K562 (cell line): ENCODE results near the gene PCK2. TPM values are rescaled to one million over a fixed set of nuclear protein-coding genes. Genes with fewer than 3 reads are reported as not detected.
A peak's percentile ranks its signal among the peaks of the same experiment; 100 is the strongest.

Experiments
- ASH1L ChIP-seq: fragments of 450-650 bp; IDR thresholded peaks from 2 replicates; pipeline ENCODE4 v1.6.1; 2018; ENCODE audit warnings: borderline replicate concordance, mild to moderate bottlenecking, low read depth; ENCODE audit not compliant: partially characterized antibody
- CHD2 ChIP-seq: IDR thresholded peaks from 2 replicates; pipeline ENCODE4 v1.6.1; 2011; ENCODE audit warnings: low read depth, low read length
- CSDE1 ChIP-seq, 2 experiments: fragments of 450-650 bp; IDR thresholded peaks; 2 replicates each; pipeline ENCODE4 v1.6.1; 2016; ENCODE audit warnings: mild to moderate bottlenecking in 1 of 2
- DDX20 ChIP-seq: fragments of 450-650 bp; IDR thresholded peaks from 2 replicates; pipeline ENCODE4 v1.6.1; 2016; ENCODE audit warnings: missing genetic modification characterization, low read depth, mild to moderate bottlenecking, missing compliant biosample characterization, moderate library complexity
- PRPF4 ChIP-seq: fragments of 200-400 bp; formaldehyde crosslinking; IDR thresholded peaks from one replicate; pipeline ENCODE4 v1.6.1; 2017; ENCODE audit warnings: low read length, low read depth, mild to moderate bottlenecking; ENCODE audit not compliant: insufficient read depth, poor library complexity, severe bottlenecking
- PTTG1 ChIP-seq: fragments of 450-650 bp; IDR thresholded peaks from 2 replicates; pipeline ENCODE4 v1.6.1; 2016; ENCODE audit warnings: low read depth, mild to moderate bottlenecking, missing genetic modification characterization, missing compliant biosample characterization
- RB1 ChIP-seq: fragments of 450-650 bp; IDR thresholded peaks from 2 replicates; pipeline ENCODE4 v1.6.1; 2017; ENCODE audit warnings: low read depth, mild to moderate bottlenecking
- SMAD1 ChIP-seq: fragments of 150-350 bp; IDR thresholded peaks from 2 replicates; pipeline ENCODE4 v1.6.1; 2014; ENCODE audit warnings: low read length, low read depth; ENCODE audit not compliant: partially characterized antibody
- SMAD4 ChIP-seq: fragments of 250-450 bp; sonication (Bioruptor Pico); conservative IDR thresholded peaks from 2 replicates; pipeline ENCODE4 v1.8.0; 2021; ENCODE audit warnings: inconsistent platforms, mild to moderate bottlenecking, moderate library complexity
- SREBF2 ChIP-seq: sonication (generic); formaldehyde crosslinking; IDR thresholded peaks from 2 replicates; pipeline ENCODE4 v1.4.0; 2020; ENCODE audit warnings: mild to moderate bottlenecking, missing genetic modification reagents
- TAL1 ChIP-seq: fragments of 450-650 bp; IDR thresholded peaks from 2 replicates; pipeline ENCODE4 v1.6.1; 2016; ENCODE audit warnings: mild to moderate bottlenecking
- ZNF175 ChIP-seq: fragments of 200-800 bp; sonication (Bioruptor generic); IDR thresholded peaks from 2 replicates; pipeline ENCODE4 v1.6.1; 2016; ENCODE audit warnings: low read depth, mild to moderate bottlenecking, missing genetic modification characterization, missing compliant biosample characterization
- polyA plus RNA-seq, 8 experiments: library from polyadenylated mRNA; depleted of rRNA in 4 of 8; stranded (reverse) in 5 of 8; unstranded in 3 of 8; fragments of >200 nt; fragmentation: Nextera tagmentation in 2 of 8; fragmentation: Illumina TruSeq in 1 of 8; extraction: Ambion mirVana in 2 of 8; extraction: Trizol in 1 of 8; gene quantifications; 2 replicates each; pipeline versions ENCODE4 v1.2.1 to v1.2.3, GENCODE V29; 2011 to 2014; ENCODE audit warnings: inconsistent platforms in 1 of 8, missing spikeins in 1 of 8
- total RNA-seq, 7 experiments: library from RNA; depleted of rRNA in 6 of 7; stranded (reverse); fragments of >200 nt in 6 of 7; fragmentation: Illumina TruSeq in 2 of 7; extraction: Trizol in 2 of 7; gene quantifications; 2 replicates each; pipeline versions ENCODE4 v1.2.1 to v1.2.3, GENCODE V29; 2011 to 2021; ENCODE audit warnings: low replicate concordance in 1 of 7
- TF ChIP-seq, protein P1 (sequence below): sonication (generic); formaldehyde crosslinking; IDR thresholded peaks from 2 replicates; pipeline ENCODE4 v1.8.0; 2022; ENCODE audit warnings: mild to moderate bottlenecking, missing genetic modification reagents, borderline replicate concordance
- TF ChIP-seq, protein P2 (sequence below): fragments of 150-350 bp; conservative IDR thresholded peaks from 2 replicates; pipeline ENCODE4 v1.6.1; 2014; ENCODE audit warnings: low read length
- TF ChIP-seq, protein P3 (sequence below): sonication (generic); formaldehyde crosslinking; IDR thresholded peaks from 2 replicates; pipeline ENCODE4 v1.8.1; 2023; ENCODE audit warnings: mild to moderate bottlenecking, missing genetic modification reagents
- TF ChIP-seq, protein P4 (sequence below): fragments of 250-450 bp; sonication (Bioruptor Pico); IDR thresholded peaks from 2 replicates; pipeline ENCODE4 v1.4.0; 2020; ENCODE audit warnings: mild to moderate bottlenecking, moderate library complexity

Gene PCK2
- total and polyA plus RNA-seq, 9 of the 15 experiments (the other 6 are each of a cell fraction or from before 2014, with no cell fraction given): 3.3 to 60.9 (median 30.4) TPM

DNA sequence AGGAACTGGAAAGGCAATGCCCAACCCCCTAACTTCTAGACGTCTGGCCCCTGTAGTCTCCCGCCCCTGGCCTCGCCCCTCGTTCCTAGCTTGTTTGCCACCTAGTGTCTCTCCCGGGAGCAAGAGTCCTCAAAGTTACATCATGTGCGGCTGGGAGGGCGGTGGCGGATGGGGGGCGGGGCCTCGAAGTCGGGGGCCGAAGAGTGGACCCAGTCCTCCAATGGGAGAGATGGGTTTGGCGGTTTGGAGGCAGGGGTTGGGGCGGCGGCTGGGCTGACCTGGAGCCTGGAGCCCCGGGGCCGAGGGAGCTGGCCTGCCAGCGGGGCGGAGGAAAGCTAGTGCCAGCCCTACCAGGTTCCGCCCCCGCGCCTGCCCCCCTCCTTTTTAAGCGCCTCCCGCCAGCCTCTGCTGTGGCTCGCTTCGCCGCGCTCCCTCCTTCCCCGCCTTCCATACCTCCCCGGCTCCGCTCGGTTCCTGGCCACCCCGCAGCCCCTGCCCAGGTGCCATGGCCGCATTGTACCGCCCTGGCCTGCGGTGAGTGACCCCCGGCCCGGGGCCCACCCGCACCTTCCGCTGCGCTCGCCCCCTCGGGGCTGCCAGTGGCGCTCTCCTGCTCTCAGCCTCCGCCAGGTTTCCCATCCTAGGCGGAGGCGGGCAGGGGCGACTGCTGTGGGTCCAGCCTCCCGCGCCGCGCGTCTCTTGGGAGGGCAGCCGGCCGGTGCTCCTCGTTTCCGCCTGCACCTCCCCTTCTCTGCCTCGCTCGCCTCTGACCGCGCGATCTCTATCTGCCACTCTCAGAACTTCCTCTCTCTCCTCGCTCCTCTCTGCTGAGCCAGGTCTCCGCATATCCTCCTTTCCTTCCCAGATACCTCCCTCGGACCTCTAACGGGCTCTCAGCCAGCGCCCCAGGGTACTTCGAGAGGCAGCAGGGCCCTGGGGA, at the start of gene PCK2 (continued):
- TF ChIP-seq, protein P1, sequence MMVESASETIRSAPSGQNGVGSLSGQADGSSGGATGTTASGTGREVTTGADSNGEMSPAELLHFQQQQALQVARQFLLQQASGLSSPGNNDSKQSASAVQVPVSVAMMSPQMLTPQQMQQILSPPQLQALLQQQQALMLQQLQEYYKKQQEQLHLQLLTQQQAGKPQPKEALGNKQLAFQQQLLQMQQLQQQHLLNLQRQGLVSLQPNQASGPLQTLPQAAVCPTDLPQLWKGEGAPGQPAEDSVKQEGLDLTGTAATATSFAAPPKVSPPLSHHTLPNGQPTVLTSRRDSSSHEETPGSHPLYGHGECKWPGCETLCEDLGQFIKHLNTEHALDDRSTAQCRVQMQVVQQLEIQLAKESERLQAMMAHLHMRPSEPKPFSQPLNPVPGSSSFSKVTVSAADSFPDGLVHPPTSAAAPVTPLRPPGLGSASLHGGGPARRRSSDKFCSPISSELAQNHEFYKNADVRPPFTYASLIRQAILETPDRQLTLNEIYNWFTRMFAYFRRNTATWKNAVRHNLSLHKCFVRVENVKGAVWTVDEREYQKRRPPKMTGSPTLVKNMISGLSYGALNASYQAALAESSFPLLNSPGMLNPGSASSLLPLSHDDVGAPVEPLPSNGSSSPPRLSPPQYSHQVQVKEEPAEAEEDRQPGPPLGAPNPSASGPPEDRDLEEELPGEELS (CRISPR knock-in tag): no peak; the same call in 1 of the 2 replicates
- TF ChIP-seq DDX20 (tag): no peak
- no peak for TF ChIP-seq SREBF2 (CRISPR knock-in tag)
- TF ChIP-seq SMAD1: peak; percentile 60
- TF ChIP-seq PTTG1 (tag): no peak
- TF ChIP-seq SMAD4 (CRISPR knock-in tag): peak; percentile 91
- TF ChIP-seq, protein P2, sequence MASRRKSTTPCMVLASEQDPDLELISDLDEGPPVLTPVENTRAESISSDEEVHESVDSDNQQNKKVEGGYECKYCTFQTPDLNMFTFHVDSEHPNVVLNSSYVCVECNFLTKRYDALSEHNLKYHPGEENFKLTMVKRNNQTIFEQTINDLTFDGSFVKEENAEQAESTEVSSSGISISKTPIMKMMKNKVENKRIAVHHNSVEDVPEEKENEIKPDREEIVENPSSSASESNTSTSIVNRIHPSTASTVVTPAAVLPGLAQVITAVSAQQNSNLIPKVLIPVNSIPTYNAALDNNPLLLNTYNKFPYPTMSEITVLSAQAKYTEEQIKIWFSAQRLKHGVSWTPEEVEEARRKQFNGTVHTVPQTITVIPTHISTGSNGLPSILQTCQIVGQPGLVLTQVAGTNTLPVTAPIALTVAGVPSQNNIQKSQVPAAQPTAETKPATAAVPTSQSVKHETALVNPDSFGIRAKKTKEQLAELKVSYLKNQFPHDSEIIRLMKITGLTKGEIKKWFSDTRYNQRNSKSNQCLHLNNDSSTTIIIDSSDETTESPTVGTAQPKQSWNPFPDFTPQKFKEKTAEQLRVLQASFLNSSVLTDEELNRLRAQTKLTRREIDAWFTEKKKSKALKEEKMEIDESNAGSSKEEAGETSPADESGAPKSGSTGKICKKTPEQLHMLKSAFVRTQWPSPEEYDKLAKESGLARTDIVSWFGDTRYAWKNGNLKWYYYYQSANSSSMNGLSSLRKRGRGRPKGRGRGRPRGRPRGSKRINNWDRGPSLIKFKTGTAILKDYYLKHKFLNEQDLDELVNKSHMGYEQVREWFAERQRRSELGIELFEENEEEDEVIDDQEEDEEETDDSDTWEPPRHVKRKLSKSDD: no peak
- TF ChIP-seq ZNF175 (CRISPR knock-in tag): no peak
- TF ChIP-seq RB1: peak; percentile 48
- TF ChIP-seq TAL1: no peak
- TF ChIP-seq, protein P3, sequence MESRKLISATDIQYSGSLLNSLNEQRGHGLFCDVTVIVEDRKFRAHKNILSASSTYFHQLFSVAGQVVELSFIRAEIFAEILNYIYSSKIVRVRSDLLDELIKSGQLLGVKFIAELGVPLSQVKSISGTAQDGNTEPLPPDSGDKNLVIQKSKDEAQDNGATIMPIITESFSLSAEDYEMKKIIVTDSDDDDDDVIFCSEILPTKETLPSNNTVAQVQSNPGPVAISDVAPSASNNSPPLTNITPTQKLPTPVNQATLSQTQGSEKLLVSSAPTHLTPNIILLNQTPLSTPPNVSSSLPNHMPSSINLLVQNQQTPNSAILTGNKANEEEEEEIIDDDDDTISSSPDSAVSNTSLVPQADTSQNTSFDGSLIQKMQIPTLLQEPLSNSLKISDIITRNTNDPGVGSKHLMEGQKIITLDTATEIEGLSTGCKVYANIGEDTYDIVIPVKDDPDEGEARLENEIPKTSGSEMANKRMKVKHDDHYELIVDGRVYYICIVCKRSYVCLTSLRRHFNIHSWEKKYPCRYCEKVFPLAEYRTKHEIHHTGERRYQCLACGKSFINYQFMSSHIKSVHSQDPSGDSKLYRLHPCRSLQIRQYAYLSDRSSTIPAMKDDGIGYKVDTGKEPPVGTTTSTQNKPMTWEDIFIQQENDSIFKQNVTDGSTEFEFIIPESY: 0 out of 2 replicates have a peak, but pooled peaks have one; percentile 14
- no peak for TF ChIP-seq ASH1L
- TF ChIP-seq CSDE1 (IDR thresholded peaks at IDR 0.05): no peak
- TF ChIP-seq, protein P4, sequence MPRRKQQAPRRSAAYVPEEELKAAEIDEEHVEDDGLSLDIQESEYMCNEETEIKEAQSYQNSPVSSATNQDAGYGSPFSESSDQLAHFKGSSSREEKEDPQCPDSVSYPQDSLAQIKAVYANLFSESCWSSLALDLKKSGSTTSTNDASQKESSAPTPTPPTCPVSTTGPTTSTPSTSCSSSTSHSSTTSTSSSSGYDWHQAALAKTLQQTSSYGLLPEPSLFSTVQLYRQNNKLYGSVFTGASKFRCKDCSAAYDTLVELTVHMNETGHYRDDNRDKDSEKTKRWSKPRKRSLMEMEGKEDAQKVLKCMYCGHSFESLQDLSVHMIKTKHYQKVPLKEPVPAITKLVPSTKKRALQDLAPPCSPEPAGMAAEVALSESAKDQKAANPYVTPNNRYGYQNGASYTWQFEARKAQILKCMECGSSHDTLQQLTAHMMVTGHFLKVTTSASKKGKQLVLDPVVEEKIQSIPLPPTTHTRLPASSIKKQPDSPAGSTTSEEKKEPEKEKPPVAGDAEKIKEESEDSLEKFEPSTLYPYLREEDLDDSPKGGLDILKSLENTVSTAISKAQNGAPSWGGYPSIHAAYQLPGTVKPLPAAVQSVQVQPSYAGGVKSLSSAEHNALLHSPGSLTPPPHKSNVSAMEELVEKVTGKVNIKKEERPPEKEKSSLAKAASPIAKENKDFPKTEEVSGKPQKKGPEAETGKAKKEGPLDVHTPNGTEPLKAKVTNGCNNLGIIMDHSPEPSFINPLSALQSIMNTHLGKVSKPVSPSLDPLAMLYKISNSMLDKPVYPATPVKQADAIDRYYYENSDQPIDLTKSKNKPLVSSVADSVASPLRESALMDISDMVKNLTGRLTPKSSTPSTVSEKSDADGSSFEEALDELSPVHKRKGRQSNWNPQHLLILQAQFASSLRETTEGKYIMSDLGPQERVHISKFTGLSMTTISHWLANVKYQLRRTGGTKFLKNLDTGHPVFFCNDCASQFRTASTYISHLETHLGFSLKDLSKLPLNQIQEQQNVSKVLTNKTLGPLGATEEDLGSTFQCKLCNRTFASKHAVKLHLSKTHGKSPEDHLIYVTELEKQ (CRISPR knock-in tag): no peak
- peak; percentile 93 for TF ChIP-seq PRPF4
- TF ChIP-seq CHD2: no peak
